WERI-Rb-1 (cell line): ENCODE data around the gene IRF5.

Experiments used
- DNase-seq: peaks from one replicate; pipeline ENCODE4 v3.0.0-alpha.2; 2020
- H3K27ac ChIP-seq: fragments of 250-450 bp; sonication (Bioruptor Pico); 2 replicates; pipeline ENCODE4 v1.5.1; 2020; ENCODE audit warnings: mild to moderate bottlenecking, moderate library complexity
- H3K27me3 ChIP-seq: fragments of 250-450 bp; sonication (Bioruptor Pico); 2 replicates; pipeline ENCODE4 v1.5.1; 2021; ENCODE audit warnings: mild to moderate bottlenecking, low read depth, moderate library complexity; ENCODE audit not compliant: insufficient read depth, severe bottlenecking
- H3K36me3 ChIP-seq: fragments of 250-450 bp; sonication (Bioruptor Pico); 2 replicates; pipeline ENCODE4 v1.5.1; 2020; ENCODE audit warnings: mild to moderate bottlenecking, moderate library complexity
- H3K4me3 ChIP-seq: 2 replicates; pipeline ENCODE4 v1.5.1; 2011; ENCODE audit warnings: low read depth, mild to moderate bottlenecking, control low read depth, low read length
- H3K9me3 ChIP-seq: fragments of 250-450 bp; sonication (Bioruptor Pico); 2 replicates; pipeline ENCODE4 v1.5.1; 2021; ENCODE audit warnings: mild to moderate bottlenecking, moderate library complexity; ENCODE audit not compliant: severe bottlenecking
- CTCF ChIP-seq: IDR thresholded peaks from 2 replicates; pipeline ENCODE4 v1.5.1; 2011; ENCODE audit warnings: low read depth, mild to moderate bottlenecking, control low read depth, inconsistent platforms, low read length

Gene IRF5

GRCh38 chr7:128895320-128895719 lies 42.4 kb upstream of the IRF5 start:
- peaks cover 6% of the 10 kb centered on the region for H3K27me3 ChIP-seq
- DNase-seq = no peak

GRCh38 chr7:128899392-128899791 lies 38.3 kb upstream of the IRF5 start:
- Histone ChIP-seq H3K27me3 (no peaks in the 10 kb centered on the region), H3K4me3 (no peak overlapping the region), H3K36me3 (no peaks in the 10 kb centered on the region), H3K27ac (no peak overlapping the region), H3K9me3 (peaks cover 11% of the 10 kb centered on the region)
- no peak for TF ChIP-seq CTCF
- no peak for DNase-seq

More at GRCh38 chr7:128895320-128895719, 42.4 kb upstream of the IRF5 start:
- no peaks in the 10 kb centered on the region for H3K36me3 ChIP-seq
- no peak overlapping the region for H3K4me3 ChIP-seq
- no peak overlapping the region for H3K27ac ChIP-seq
- H3K9me3 ChIP-seq = peaks cover 11% of the 10 kb centered on the region
- TF ChIP-seq CTCF = no peak

- Histone ChIP-seq H3K27me3 (no peaks in the 10 kb centered on the region), H3K4me3 (no peak overlapping the region), H3K9me3 (peaks cover 11% of the 10 kb centered on the region), H3K36me3 (no peaks in the 10 kb centered on the region), H3K27ac (no peak overlapping the region)
- no peak for TF ChIP-seq CTCF
- no peak for DNase-seq
Observed at GRCh38 chr7:128900237-128900636, 37.5 kb upstream of the IRF5 start.

- Histone ChIP-seq H3K9me3 (peaks cover 11% of the 10 kb centered on the region), H3K36me3 (no peaks in the 10 kb centered on the region), H3K27ac (no peak overlapping the region), H3K4me3 (no peak overlapping the region), H3K27me3 (no peaks in the 10 kb centered on the region)
- no peak for DNase-seq
- no peak for TF ChIP-seq CTCF
Observed at GRCh38 chr7:128902761-128903585, 34.8 kb upstream of the IRF5 start.

GRCh38 chr7:128903621-128904361 lies 33.9 kb upstream of the IRF5 start:
- no peak overlapping the region for H3K4me3 ChIP-seq
- TF ChIP-seq CTCF = no peak
- no peaks in the 10 kb centered on the region for H3K36me3 ChIP-seq
- peaks cover 10% of the 10 kb centered on the region for H3K9me3 ChIP-seq
- DNase-seq = no peak
- H3K27ac ChIP-seq = no peak overlapping the region
- H3K27me3 ChIP-seq = no peaks in the 10 kb centered on the region
